Prostate gland (tissue), 2 donors: Measurements from ENCODE around the gene MRPL33.

Source experiments
- CTCF ChIP-seq, 4 experiments: fragments of 200-600 bp in 2 of 4; fragments of 450-650 bp in 2 of 4; sonication (generic) in 2 of 4; IDR thresholded peaks; 1 replicate in 3 of 4; 2 replicates in 1 of 4; pipeline ENCODE4 v1.5.1; 2016 to 2019; ENCODE audit warnings: antibody characterized with exemption in 4 of 4, mild to moderate bottlenecking in 2 of 4, moderate library complexity in 2 of 4
- POLR2A ChIP-seq: fragments of 450-650 bp; IDR thresholded peaks from one replicate; pipeline ENCODE4 v1.6.1; 2016; ENCODE audit warnings: antibody characterized with exemption, mild to moderate bottlenecking
- POLR2AphosphoS5 ChIP-seq: sonication (generic); formaldehyde crosslinking; IDR thresholded peaks from one replicate; pipeline ENCODE4 v1.6.1; 2017; ENCODE audit warnings: antibody characterized with exemption

GRCh38 chr2:27756091-27756490 is 15.4 kb upstream of the MRPL33 start:
- no peak for TF ChIP-seq CTCF (IDR thresholded peaks at IDR 0.05)
- no peak for TF ChIP-seq POLR2A
- TF ChIP-seq POLR2AphosphoS5: no peak
